Left lung (tissue), 10 donors: ENCODE data around the gene ALDH1L2. TPM values are rescaled to one million over a fixed set of nuclear protein-coding genes. Genes with fewer than 3 reads are reported as not detected.

ENCODE experiments used
- ATAC-seq: fragments of 200-7000 bp; cut with Tn5 transposase; one replicate; pipeline ENCODE4 v1.9.1; 2020; ENCODE audit warnings: moderate library complexity
- DNase-seq, 4 donors: peaks; one replicate each; pipeline ENCODE4 v3.0.0-alpha.2; 2013 to 2020
- H3K27ac ChIP-seq, 2 donors: fragments of 200-600 bp; sonication (generic) in 1 of 2; one replicate each; pipeline versions ENCODE4 v1.5.0 to v1.8.0; 2020 to 2021
- H3K27me3 ChIP-seq, 2 donors: fragments of 200-600 bp; sonication (generic) in 1 of 2; one replicate each; pipeline versions ENCODE4 v1.5.0 to v1.8.0; 2020 to 2021
- H3K36me3 ChIP-seq, 2 donors: fragments of 200-600 bp; sonication (generic) in 1 of 2; one replicate each; pipeline versions ENCODE4 v1.5.0 to v1.8.0; 2020 to 2021
- H3K4me1 ChIP-seq, 2 donors: fragments of 200-600 bp; one replicate each; pipeline ENCODE4 v1.8.0; 2021
- H3K4me3 ChIP-seq, 2 donors: fragments of 200-600 bp; sonication (generic) in 1 of 2; one replicate each; pipeline versions ENCODE4 v1.5.0 to v1.8.0; 2020 to 2021; ENCODE audit warnings: mild to moderate bottlenecking in 1 of 2
- H3K9me3 ChIP-seq, 2 donors: fragments of 200-600 bp; sonication (generic) in 1 of 2; one replicate each; pipeline versions ENCODE4 v1.5.0 to v1.8.0; 2020 to 2021
- intact Hi-C, 2 donors: fragments of 100-400 bp; cut with DNase I; formaldehyde crosslinking; loops; one replicate each; pipeline versions ENCODE4 v1.11.2 to v1.14.2; 2022
- polyA plus RNA-seq, 6 donors: library from polyadenylated mRNA; unstranded; fragments of 120-200 nt; gene quantifications; one replicate each; pipeline ENCODE4 v1.2.1, GENCODE V29; 2013; ENCODE audit not compliant: insufficient read length in 6 of 6
- total RNA-seq, 2 donors: library from RNA; stranded (reverse); fragmentation: NEBNext Ultra II Directional; extraction: Animal tissue kit (Norgen Biotek cat#: 25700); gene quantifications; one replicate each; pipeline ENCODE4 v1.2.1, GENCODE V29; 2021
- TF ChIP-seq, protein P1 (sequence below), 2 donors: fragments of 200-600 bp; sonication (generic) in 1 of 2; IDR thresholded peaks; one replicate each; pipeline versions ENCODE4 v1.5.0 to v1.8.0; 2021; ENCODE audit warnings: antibody characterized with exemption in 2 of 2
- donor health status: DM: no; HTN: yes; CAD: no.
- donor health status: DM: no; HTN: no; CAD: no.

ALDH1L2 gene
- total and polyA plus RNA-seq, 8 donors: 3.1 to 29.3 (median 4.6) TPM

DNA sequence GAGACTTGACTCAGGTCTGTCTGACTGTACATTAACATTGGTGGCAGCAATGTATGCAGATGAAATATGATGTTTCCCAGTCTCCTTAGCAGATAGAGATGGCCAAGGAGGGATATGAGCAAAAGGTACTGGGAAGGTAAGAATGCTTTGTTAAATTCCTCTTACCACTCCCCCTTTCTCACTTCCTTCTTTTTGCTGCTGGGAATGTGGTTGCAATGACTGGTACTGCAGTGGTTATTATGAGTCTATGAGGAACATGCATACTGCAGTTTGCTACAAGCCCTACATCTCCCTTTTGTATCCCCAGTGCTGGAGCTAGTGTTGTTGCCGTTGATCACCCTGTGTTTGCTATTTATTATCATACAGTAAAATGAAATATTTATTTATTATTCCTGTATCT lies 35.9 kb downstream of the ALDH1L2 start:
- Histone ChIP-seq H3K9me3 (no peaks in the 10 kb centered on the region), H3K27ac (no peak overlapping the region), H3K27me3 (no peaks in the 10 kb centered on the region), H3K36me3 (peaks cover 0 to 3% of the 10 kb centered on the region in 2 donors), H3K4me1 (peaks cover 0 to 7% of the 10 kb centered on the region in 2 donors), H3K4me3 (no peak overlapping the region)
- TF ChIP-seq, protein P1, sequence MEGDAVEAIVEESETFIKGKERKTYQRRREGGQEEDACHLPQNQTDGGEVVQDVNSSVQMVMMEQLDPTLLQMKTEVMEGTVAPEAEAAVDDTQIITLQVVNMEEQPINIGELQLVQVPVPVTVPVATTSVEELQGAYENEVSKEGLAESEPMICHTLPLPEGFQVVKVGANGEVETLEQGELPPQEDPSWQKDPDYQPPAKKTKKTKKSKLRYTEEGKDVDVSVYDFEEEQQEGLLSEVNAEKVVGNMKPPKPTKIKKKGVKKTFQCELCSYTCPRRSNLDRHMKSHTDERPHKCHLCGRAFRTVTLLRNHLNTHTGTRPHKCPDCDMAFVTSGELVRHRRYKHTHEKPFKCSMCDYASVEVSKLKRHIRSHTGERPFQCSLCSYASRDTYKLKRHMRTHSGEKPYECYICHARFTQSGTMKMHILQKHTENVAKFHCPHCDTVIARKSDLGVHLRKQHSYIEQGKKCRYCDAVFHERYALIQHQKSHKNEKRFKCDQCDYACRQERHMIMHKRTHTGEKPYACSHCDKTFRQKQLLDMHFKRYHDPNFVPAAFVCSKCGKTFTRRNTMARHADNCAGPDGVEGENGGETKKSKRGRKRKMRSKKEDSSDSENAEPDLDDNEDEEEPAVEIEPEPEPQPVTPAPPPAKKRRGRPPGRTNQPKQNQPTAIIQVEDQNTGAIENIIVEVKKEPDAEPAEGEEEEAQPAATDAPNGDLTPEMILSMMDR (IDR thresholded peaks at IDR 0.05): no peak
- no peak for ATAC-seq
- intact Hi-C loops: loop anchor here in 1 of 2 donors (10.0 kb wide), 1 partner anchor 674 kb away; no protein-coding TSS in a partner anchor
- DNase-seq: no peak

- DNase-seq: no peak
- Histone ChIP-seq H3K36me3 (peaks cover 0 to 3% of the 10 kb centered on the region in 2 donors), H3K27ac (no peak overlapping the region), H3K9me3 (no peaks in the 10 kb centered on the region), H3K4me3 (no peak overlapping the region), H3K27me3 (no peaks in the 10 kb centered on the region), H3K4me1 (no peaks in the 10 kb centered on the region)
- intact Hi-C loops: loop anchor here in 1 of 2 donors (10.0 kb wide), 1 partner anchor 673 kb away; no protein-coding TSS in a partner anchor
- ATAC-seq: no peak
- TF ChIP-seq, protein P1 (IDR thresholded peaks at IDR 0.05): no peak
Observed at GRCh38 chr12:105047308-105047707, 37.0 kb downstream of the ALDH1L2 start.

DNA sequence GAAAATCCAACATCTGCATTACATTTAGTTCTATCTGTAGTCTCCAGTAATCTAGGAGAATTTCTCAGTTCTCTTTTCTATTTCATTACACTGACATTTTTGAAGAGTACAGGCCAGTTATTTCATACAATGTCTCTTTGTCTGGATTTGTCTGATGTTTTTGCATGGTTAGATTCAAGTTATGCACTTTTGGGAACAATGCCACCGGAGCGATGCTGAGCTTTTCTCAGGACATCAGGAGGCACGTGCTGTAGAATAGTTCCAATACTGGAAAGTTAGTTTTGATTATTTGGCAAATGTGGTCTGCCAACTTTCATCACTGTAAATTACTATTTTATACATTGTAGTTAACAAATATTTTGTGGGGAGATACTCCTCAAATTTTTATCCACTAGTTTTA lies 43.1 kb downstream of the ALDH1L2 start:
- Histone ChIP-seq H3K27ac (no peak overlapping the region), H3K4me1 (no peaks in the 10 kb centered on the region), H3K36me3 (peaks cover 0 to 3% of the 10 kb centered on the region in 2 donors), H3K9me3 (no peaks in the 10 kb centered on the region), H3K4me3 (no peak overlapping the region), H3K27me3 (no peaks in the 10 kb centered on the region)
- TF ChIP-seq, protein P1 (IDR thresholded peaks at IDR 0.05): no peak
- intact Hi-C loops: loop anchor here in 1 of 2 donors (10.0 kb wide), 1 partner anchor 666 kb away; no protein-coding TSS in a partner anchor
- DNase-seq (no peak), ATAC-seq (no peak)

- Histone ChIP-seq H3K27me3 (no peaks in the 10 kb centered on the region), H3K27ac (no peak overlapping the region), H3K9me3 (no peaks in the 10 kb centered on the region), H3K36me3 (peaks cover 0 to 3% of the 10 kb centered on the region in 2 donors), H3K4me1 (no peaks in the 10 kb centered on the region), H3K4me3 (no peak overlapping the region)
- DNase-seq (no peak), ATAC-seq (no peak)
- TF ChIP-seq, protein P1 (IDR thresholded peaks at IDR 0.05): no peak
- intact Hi-C loops: loop anchor here in 1 of 2 donors (10.0 kb wide), 1 partner anchor 666 kb away; no protein-coding TSS in a partner anchor
Observed at GRCh38 chr12:105040476-105040875, 43.8 kb downstream of the ALDH1L2 start.

GRCh38 chr12:105036937-105037649 lies 47.2 kb downstream of the ALDH1L2 start:
- intact Hi-C loops: no loop called here
- H3K9me3 ChIP-seq: no peaks in the 10 kb centered on the region
- H3K36me3 ChIP-seq: peaks cover 0 to 3% of the 10 kb centered on the region in 2 donors
- no peak overlapping the region for H3K27ac ChIP-seq
- ATAC-seq: no peak
- no peaks in the 10 kb centered on the region for H3K4me1 ChIP-seq
- no peak overlapping the region for H3K4me3 ChIP-seq
- no peaks in the 10 kb centered on the region for H3K27me3 ChIP-seq
- TF ChIP-seq, protein P1 (IDR thresholded peaks at IDR 0.05): no peak
- DNase-seq: no peak
